NCI-H460 (cell line): ENCODE results near the gene CROCC. TPM values are rescaled to one million over a fixed set of nuclear protein-coding genes. Genes with fewer than 3 reads are reported as not detected.
"Not testable (repeated sequence)": the region's sequence is repeated elsewhere in the genome, so short reads cannot be mapped to it uniquely, and the experiment has no call there.

ENCODE experiments used
- DNase-seq: peaks from one replicate; pipeline ENCODE4 v3.0.0-alpha.2; 2016; ENCODE audit warnings: low read depth; ENCODE audit errors: extremely low read depth
- total RNA-seq: library from RNA; depleted of rRNA; stranded (reverse); fragments of >200 nt; shearing (Covaris generic); gene quantifications from 2 replicates; pipeline ENCODE4 v1.2.3, GENCODE V29; 2014

Gene CROCC
- total RNA-seq, 1 experiment from 2014 or later = 4.8 TPM

- DNase-seq = peak; percentile 81
Observed at GRCh38 chr1:16896316-16897055, 25.2 kb upstream of the CROCC start.

- not testable (repeated sequence) for DNase-seq
Observed at GRCh38 chr1:16897653-16898052, 24.1 kb upstream of the CROCC start.

GRCh38 chr1:16898298-16898697 is 23.4 kb upstream of the CROCC start:
- DNase-seq = not testable (repeated sequence)

- DNase-seq = not testable (repeated sequence)
Observed at GRCh38 chr1:16899020-16899419, 22.7 kb upstream of the CROCC start.

- no peak for DNase-seq
Observed at GRCh38 chr1:16900751-16901150, 21.0 kb upstream of the CROCC start.

GRCh38 chr1:16901371-16901770 is 20.4 kb upstream of the CROCC start:
- not testable (repeated sequence) for DNase-seq

GRCh38 chr1:16903054-16903453 is 18.7 kb upstream of the CROCC start:
- DNase-seq = no peak

- no peak for DNase-seq
Observed at GRCh38 chr1:16903458-16903796, 18.3 kb upstream of the CROCC start.

GRCh38 chr1:16904560-16905109 is 17.1 kb upstream of the CROCC start:
- DNase-seq = peak; percentile 93

GRCh38 chr1:16905110-16905867 is 16.4 kb upstream of the CROCC start:
- peak; percentile 84 for DNase-seq

- DNase-seq = no peak
Observed at GRCh38 chr1:16905868-16906702, 15.6 kb upstream of the CROCC start.

- DNase-seq = no peak
Observed at GRCh38 chr1:16906873-16907272, 14.9 kb upstream of the CROCC start.

- DNase-seq = no peak
Observed at GRCh38 chr1:16907870-16908758, 13.6 kb upstream of the CROCC start.

- not testable (repeated sequence) for DNase-seq
Observed at GRCh38 chr1:16911851-16912721, 9.6 kb upstream of the CROCC start.

GRCh38 chr1:16912742-16913141 is 9.0 kb upstream of the CROCC start:
- not testable (repeated sequence) for DNase-seq

GRCh38 chr1:16913181-16913832 is 8.4 kb upstream of the CROCC start:
- no peak for DNase-seq

- DNase-seq = peak; percentile 82
Observed at GRCh38 chr1:16913833-16914662, 7.7 kb upstream of the CROCC start.
